ENCODE data around the gene SLC25A47. TPM values are rescaled to one million over a fixed set of nuclear protein-coding genes. Genes with fewer than 3 reads are reported as not detected.
A peak's percentile ranks its signal among the peaks of the same experiment; 100 is the strongest.

The SLC25A47 gene
- total and polyA plus RNA-seq, 9 of the 15 experiments (the other 6 are each of a cell fraction or from before 2014, with no cell fraction given), result 0.09 to 0.23 (median 0.22) TPM; not detected in 6

DNA sequence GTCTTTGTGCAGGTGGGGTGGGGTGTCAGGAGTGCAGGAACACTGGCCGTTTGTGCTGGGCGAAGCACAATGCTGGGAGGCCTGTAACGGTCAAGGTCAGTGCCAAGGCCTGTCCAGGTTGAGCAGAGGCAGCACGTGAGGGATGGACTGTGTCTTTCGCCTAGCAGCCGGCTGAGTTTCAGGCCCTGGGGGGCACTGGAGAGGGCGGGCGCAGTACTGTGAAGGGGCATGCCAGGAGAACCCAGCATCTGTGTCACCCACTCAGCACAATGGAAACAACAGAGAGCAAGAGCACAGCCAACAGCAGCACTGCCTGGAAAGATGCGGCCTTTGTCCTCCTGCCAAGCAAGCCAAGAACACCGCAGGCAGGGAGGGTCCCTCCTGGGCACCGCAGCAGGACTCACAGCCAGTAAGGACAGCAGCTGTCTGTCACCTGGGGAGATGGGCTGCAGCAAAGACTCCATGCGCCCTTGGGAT, 25.2 kb downstream of the SLC25A47 start:
- H3K4me3 ChIP-seq, result no peak overlapping the region
- TF ChIP-seq BHLHE40 (IDR thresholded peaks at IDR 0.05; ENCODE audit: low read length) (no peak), EZH2 (IDR thresholded peaks at IDR 0.05; ENCODE audit: borderline replicate concordance, low read depth, low read length) (no peak), POLR2G (IDR thresholded peaks at IDR 0.05; ENCODE audit: low read depth, low read length) (peak; percentile 63), MEF2D (tag; conservative IDR thresholded peaks at IDR 0.05; ENCODE audit: low read depth) (no peak), ILF3 (IDR thresholded peaks at IDR 0.05; ENCODE audit: borderline replicate concordance) (no peak), SLC30A9 (CRISPR knock-in tag; IDR thresholded peaks at IDR 0.05) (no peak), RBFOX2 (IDR thresholded peaks at IDR 0.05; ENCODE audit: low read depth, low read length) (peak; percentile 64), MIER1 (IDR thresholded peaks at IDR 0.05; ENCODE audit: low read depth) (no peak)
- TF ChIP-seq, protein P1, sequence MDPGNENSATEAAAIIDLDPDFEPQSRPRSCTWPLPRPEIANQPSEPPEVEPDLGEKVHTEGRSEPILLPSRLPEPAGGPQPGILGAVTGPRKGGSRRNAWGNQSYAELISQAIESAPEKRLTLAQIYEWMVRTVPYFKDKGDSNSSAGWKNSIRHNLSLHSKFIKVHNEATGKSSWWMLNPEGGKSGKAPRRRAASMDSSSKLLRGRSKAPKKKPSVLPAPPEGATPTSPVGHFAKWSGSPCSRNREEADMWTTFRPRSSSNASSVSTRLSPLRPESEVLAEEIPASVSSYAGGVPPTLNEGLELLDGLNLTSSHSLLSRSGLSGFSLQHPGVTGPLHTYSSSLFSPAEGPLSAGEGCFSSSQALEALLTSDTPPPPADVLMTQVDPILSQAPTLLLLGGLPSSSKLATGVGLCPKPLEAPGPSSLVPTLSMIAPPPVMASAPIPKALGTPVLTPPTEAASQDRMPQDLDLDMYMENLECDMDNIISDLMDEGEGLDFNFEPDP (CRISPR knock-in tag; IDR thresholded peaks at IDR 0.05), result no peak
- TF ChIP-seq, protein P2, sequence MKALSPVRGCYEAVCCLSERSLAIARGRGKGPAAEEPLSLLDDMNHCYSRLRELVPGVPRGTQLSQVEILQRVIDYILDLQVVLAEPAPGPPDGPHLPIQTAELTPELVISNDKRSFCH (CRISPR knock-in tag; IDR thresholded peaks at IDR 0.05), result no peak
- TF ChIP-seq, protein P2 (tag; IDR thresholded peaks at IDR 0.05), result no peak
- TF ChIP-seq, protein P3, sequence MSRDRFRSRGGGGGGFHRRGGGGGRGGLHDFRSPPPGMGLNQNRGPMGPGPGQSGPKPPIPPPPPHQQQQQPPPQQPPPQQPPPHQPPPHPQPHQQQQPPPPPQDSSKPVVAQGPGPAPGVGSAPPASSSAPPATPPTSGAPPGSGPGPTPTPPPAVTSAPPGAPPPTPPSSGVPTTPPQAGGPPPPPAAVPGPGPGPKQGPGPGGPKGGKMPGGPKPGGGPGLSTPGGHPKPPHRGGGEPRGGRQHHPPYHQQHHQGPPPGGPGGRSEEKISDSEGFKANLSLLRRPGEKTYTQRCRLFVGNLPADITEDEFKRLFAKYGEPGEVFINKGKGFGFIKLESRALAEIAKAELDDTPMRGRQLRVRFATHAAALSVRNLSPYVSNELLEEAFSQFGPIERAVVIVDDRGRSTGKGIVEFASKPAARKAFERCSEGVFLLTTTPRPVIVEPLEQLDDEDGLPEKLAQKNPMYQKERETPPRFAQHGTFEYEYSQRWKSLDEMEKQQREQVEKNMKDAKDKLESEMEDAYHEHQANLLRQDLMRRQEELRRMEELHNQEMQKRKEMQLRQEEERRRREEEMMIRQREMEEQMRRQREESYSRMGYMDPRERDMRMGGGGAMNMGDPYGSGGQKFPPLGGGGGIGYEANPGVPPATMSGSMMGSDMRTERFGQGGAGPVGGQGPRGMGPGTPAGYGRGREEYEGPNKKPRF (IDR thresholded peaks at IDR 0.05; ENCODE audit: low read depth, low read length), result no peak
- H3K9me1 ChIP-seq (ENCODE audit: control insufficient read depth, insufficient read depth, low read length), result no peaks in the 10 kb centered on the region
- H3K79me2 ChIP-seq (ENCODE audit: control insufficient read depth, insufficient read depth, low read length), result no peaks in the 10 kb centered on the region; the same call in 2 of the 3 replicates
- DNase-seq (ENCODE audit: extremely low read depth in 1 of 4, low spot score in 3 of 4), result no peak
- no peaks in the 10 kb centered on the region for H3K27me3 ChIP-seq (ENCODE audit: control insufficient read depth in 2 of 2, insufficient read depth in 2 of 2, low read length in 2 of 2)
- 98% methylated on average over 12 of the region's 12 CpGs for WGBS (ENCODE audit: insufficient coverage, low coverage, missing lambda C conversion rate)
- intact Hi-C loops (cut with micrococcal nuclease) (no loop called here), in situ Hi-C loops (cut with MboI) (no loop called here)
- H3K4me2 ChIP-seq (ENCODE audit: insufficient read depth, low read length), result no peak overlapping the region
- FAIRE-seq, result no peak
- no peaks in the 10 kb centered on the region for H4K20me1 ChIP-seq (replicated peaks; ENCODE audit: control insufficient read depth, insufficient read depth, low read length)
- no peaks in the 10 kb centered on the region for H3K9me3 ChIP-seq (replicated peaks; ENCODE audit: control insufficient read depth, insufficient read depth, low read depth, low read length)
- no peak overlapping the region for H3K27ac ChIP-seq (ENCODE audit: extremely low read depth, low read depth, low read length)
- ChIA-PET POLR2A (interaction anchor here (1.1 to 4.9 kb wide), 3 partner anchors 7 to 14 kb away, joined by 3 to 39 read pairs (median 12); no protein-coding TSS in a partner anchor), CTCF (ENCODE audit: low intra/inter-chr PET ratio) (no interaction called here)
- peaks cover 71% of the 10 kb centered on the region for H3K36me3 ChIP-seq (ENCODE audit: control insufficient read depth, insufficient read depth, low read length)
- H3K9ac ChIP-seq (ENCODE audit: insufficient read depth in 1 of 2, low read depth in 2 of 2, low read length in 2 of 2), result no peak overlapping the region
- ATAC-seq, result no peak
- H2AFZ ChIP-seq (ENCODE audit: low read depth, low read length), result no peak overlapping the region
- H3K4me1 ChIP-seq (replicated peaks in 1 of 2; ENCODE audit: control insufficient read depth in 2 of 2, insufficient read depth in 2 of 2, low read length in 2 of 2), result peaks cover 0 to 5% of the 10 kb centered on the region in 2 experiments; a peak in 2 of 5 replicates
- BruUV-seq (replicated peaks), result no TSS peak

Measured in K562 (cell line).